Coronary artery (tissue), 2 donors: ENCODE data around the gene TTLL5.
"Not testable (repeated sequence)": the region's sequence is repeated elsewhere in the genome, so short reads cannot be mapped to it uniquely, and the experiment has no call there.

Source experiments
- DNase-seq: peaks from one replicate; pipeline ENCODE4 v3.0.0-alpha.2; 2017; ENCODE audit warnings: low spot score
- H3K27ac ChIP-seq, 2 donors: fragments of 200-600 bp; sonication (generic); one replicate each; pipeline ENCODE4 v1.5.1; 2016 to 2019
- H3K4me3 ChIP-seq: fragments of 200-600 bp; sonication (generic); 2 replicates; pipeline ENCODE4 v1.5.1; 2016; ENCODE audit warnings: mild to moderate bottlenecking, moderate library complexity
- TF ChIP-seq, protein P1 (sequence below): fragments of 200-600 bp; sonication (generic); IDR thresholded peaks from one replicate; pipeline ENCODE4 v1.5.1; 2019; ENCODE audit warnings: antibody characterized with exemption

Gene TTLL5

DNA sequence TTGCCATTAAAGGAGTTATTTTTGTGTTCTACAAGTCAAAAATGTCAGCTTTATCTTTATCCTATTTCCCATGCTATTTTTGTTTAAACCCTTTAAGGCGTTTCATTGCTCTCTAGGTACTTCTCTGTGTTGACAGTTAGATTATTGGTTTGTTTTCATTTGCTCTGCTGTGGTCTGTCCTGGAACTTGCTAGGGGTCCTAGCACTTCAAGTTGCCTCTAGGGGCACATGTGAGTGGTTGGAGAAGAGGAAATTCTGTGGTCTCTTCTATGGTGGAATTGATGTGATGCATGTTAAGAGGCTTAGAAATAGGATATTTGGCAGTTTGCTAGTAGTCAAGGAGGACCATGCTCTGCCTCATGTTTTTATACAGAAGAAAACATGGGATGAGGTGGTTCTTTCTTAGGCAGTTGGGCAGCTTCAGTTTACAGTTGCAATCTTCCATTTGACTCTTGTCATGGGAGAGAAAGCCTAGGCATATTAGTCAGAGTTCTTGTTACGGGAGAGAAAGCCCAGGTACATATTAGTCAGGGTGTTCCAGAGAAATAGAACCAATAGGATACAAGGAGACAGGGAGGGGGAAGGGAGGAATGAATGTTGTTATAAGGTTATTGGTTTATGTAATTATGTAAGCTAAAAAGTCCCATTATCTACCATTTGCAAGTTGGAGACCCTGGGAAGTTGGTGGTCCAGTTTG, 14.4 kb downstream of the TTLL5 start:
- TF ChIP-seq, protein P1, sequence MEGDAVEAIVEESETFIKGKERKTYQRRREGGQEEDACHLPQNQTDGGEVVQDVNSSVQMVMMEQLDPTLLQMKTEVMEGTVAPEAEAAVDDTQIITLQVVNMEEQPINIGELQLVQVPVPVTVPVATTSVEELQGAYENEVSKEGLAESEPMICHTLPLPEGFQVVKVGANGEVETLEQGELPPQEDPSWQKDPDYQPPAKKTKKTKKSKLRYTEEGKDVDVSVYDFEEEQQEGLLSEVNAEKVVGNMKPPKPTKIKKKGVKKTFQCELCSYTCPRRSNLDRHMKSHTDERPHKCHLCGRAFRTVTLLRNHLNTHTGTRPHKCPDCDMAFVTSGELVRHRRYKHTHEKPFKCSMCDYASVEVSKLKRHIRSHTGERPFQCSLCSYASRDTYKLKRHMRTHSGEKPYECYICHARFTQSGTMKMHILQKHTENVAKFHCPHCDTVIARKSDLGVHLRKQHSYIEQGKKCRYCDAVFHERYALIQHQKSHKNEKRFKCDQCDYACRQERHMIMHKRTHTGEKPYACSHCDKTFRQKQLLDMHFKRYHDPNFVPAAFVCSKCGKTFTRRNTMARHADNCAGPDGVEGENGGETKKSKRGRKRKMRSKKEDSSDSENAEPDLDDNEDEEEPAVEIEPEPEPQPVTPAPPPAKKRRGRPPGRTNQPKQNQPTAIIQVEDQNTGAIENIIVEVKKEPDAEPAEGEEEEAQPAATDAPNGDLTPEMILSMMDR, result no peak
- Histone ChIP-seq H3K4me3 (no peak overlapping the region), H3K27ac (no peak overlapping the region)
- DNase-seq, result no peak

DNA sequence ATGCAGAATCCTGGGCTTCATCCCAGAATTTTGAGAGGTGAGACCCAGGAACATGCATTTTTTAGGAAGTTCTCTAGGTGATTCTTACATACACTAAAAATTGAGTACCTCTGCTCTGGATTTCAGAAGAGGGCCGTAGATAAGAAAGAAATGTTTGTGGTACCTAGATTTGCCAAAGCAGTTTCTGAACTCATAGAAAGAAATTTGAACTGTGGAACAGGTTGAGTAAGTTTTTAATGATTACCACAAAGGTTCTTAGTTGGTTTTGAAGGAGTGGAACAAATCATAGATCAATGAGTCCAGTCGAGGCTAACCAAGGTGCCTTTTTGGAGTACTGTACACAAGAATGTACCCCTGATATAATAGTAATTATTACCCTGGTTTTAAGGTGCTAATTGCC, 24.9 kb downstream of the TTLL5 start:
- no peak overlapping the region for H3K4me3 ChIP-seq
- DNase-seq, result no peak
- TF ChIP-seq, protein P1, result no peak
- no peak overlapping the region for H3K27ac ChIP-seq

DNA sequence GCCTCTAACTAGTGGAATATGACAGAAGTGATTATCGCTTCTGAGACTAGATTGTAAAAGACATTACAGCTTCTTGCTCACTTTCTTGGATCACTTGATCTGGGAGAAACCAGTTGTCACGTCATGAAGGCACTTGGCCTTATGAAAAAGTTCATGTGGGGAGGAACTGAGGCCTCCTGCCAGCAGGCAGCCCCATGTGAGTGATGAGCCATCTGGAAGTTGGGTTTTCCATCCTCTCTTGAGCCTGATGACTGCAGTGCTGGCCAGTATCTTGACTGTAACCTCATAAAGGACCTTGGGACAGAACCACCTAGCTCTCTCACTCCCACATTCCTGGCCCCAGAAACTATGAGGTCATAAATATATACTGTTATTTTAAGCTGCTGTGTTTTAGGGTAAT, 28.0 kb downstream of the TTLL5 start:
- TF ChIP-seq, protein P1, result no peak
- H3K4me3 ChIP-seq, result no peak overlapping the region
- DNase-seq, result no peak
- H3K27ac ChIP-seq, result no peak overlapping the region

DNA sequence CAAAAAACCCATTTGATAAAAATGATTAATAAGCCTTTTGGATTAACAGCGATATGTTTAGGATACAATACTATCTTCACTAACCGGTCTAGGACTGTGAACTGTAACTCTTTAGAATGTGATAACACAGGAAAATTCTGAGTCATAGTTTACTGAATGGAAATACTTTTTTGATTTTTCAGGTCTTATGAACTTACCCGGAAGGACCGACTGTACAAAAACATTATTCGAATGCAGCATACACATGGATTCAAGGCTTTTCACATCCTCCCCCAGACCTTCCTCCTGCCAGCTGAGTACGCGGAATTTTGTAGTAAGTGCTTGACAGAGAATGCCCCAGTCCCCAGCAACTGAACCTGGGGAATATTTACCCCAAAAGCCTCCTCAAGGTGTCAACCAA, 29.0 kb downstream of the TTLL5 start:
- Histone ChIP-seq H3K27ac (no peak overlapping the region), H3K4me3 (no peak overlapping the region)
- no peak for DNase-seq
- TF ChIP-seq, protein P1, result no peak

DNA sequence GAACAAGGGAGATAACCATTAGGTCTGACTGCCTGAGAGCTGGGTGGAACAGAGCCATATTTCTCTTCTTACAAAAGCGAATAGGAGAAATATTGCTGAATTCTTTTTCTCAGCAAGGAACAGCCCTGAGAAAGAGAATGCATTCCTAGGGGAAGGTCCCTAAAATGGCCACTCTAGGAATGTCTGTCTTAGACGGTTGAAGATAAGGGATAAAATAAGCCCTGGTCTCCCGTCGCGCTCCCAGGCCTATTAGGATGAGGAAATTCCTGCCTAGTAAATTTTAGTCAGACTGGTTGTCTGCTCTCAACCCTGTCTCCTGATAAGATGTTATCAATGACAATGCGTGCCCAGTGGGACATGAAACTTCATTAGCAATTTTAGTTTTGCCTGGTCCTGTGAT, 34.0 kb downstream of the TTLL5 start:
- H3K27ac ChIP-seq, DNase-seq, H3K4me3 ChIP-seq: not testable (repeated sequence)

DNA sequence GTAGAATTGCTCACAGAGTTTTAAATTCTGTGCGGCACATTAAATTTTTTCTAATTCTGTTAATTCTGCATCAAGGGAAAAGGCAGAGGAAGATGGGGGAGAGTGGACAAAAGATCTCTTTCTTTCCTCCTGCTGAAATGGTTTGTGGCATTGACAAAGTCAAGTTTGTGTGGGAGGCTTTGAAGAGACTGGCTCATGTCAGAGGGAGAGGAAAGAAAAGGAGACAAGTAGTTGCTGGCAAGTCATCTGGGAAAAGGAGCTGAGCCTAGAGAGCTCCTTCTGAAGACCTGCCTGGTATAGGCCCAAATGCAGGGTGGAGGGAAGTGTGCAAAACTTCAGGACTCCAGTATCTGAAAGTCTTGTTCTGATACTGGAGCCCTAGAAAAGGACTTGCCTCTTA, 36.3 kb downstream of the TTLL5 start:
- no peak for DNase-seq
- H3K27ac ChIP-seq, result no peak overlapping the region
- no peak overlapping the region for H3K4me3 ChIP-seq
- TF ChIP-seq, protein P1, result no peak

DNA sequence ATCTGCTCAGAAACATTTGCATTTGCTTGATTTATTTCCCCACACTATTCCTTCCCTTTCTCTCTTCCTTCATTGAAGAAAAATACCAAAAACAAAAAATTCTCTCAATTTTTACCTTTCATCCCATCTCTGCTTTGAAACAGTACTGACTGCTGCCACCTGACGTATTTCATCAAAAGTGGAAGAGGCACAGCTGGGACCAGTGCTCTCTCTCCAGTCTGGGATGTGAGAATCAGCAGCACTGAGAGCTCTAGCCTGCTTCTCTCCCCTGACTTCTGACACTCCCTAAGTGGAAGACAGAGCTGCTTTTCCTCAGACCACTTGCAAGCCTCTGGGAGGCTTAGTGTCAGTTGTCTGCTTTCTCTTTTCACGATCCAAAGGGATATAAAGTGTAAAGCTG, 36.9 kb downstream of the TTLL5 start:
- no peak overlapping the region for H3K27ac ChIP-seq
- DNase-seq, result no peak
- TF ChIP-seq, protein P1, result no peak
- no peak overlapping the region for H3K4me3 ChIP-seq
